ENCODE measurements around the gene TTC33.
A peak's percentile ranks its signal among the peaks of the same experiment; 100 is the strongest.
"Not testable (repeated sequence)": the region's sequence is repeated elsewhere in the genome, so short reads cannot be mapped to it uniquely, and the experiment has no call there.

TTC33 gene

GRCh38 chr5:40605295-40605958, 150.3 kb downstream of the TTC33 start:
- peak; percentile 48 for DNase-seq

- peak; percentile 38 for DNase-seq
Observed at GRCh38 chr5:40603378-40603777, 152.4 kb downstream of the TTC33 start.

GRCh38 chr5:40601198-40601868, 154.4 kb downstream of the TTC33 start:
- DNase-seq: no peak

- DNase-seq: no peak
Observed at GRCh38 chr5:40600383-40600782, 155.4 kb downstream of the TTC33 start.

GRCh38 chr5:40599676-40600075, 156.1 kb downstream of the TTC33 start:
- no peak for DNase-seq

- peak; percentile 20 for DNase-seq
Observed at GRCh38 chr5:40594811-40595210, 160.9 kb downstream of the TTC33 start.

- DNase-seq: not testable (repeated sequence)
Observed at GRCh38 chr5:40591727-40592396, 163.9 kb downstream of the TTC33 start.

GRCh38 chr5:40587376-40587775, 168.4 kb downstream of the TTC33 start:
- peak; percentile 36 for DNase-seq

GRCh38 chr5:40585537-40586267, 170.1 kb downstream of the TTC33 start:
- DNase-seq: no peak

- DNase-seq: no peak
Observed at GRCh38 chr5:40584054-40584453, 171.7 kb downstream of the TTC33 start.

GRCh38 chr5:40578501-40579451, 177.0 kb downstream of the TTC33 start:
- DNase-seq: no peak

- DNase-seq: no peak
Observed at GRCh38 chr5:40577718-40578117, 178.0 kb downstream of the TTC33 start.

GRCh38 chr5:40575921-40576320, 179.8 kb downstream of the TTC33 start:
- DNase-seq: no peak

GRCh38 chr5:40575411-40575810, 180.3 kb downstream of the TTC33 start:
- DNase-seq: no peak

GRCh38 chr5:40572937-40573336, 182.8 kb downstream of the TTC33 start:
- peak; percentile 80 for DNase-seq

GRCh38 chr5:40572391-40572790, 183.4 kb downstream of the TTC33 start:
- no peak for DNase-seq

GRCh38 chr5:40571729-40572128, 184.0 kb downstream of the TTC33 start:
- DNase-seq: no peak

GRCh38 chr5:40570408-40571129, 185.2 kb downstream of the TTC33 start:
- peak; percentile 82 for DNase-seq

GRCh38 chr5:40569546-40570270, 186.1 kb downstream of the TTC33 start:
- DNase-seq: peak; percentile 65

- no peak for DNase-seq
Observed at GRCh38 chr5:40568548-40568947, 187.2 kb downstream of the TTC33 start.
